Measurements from ENCODE around the gene GNPDA1.

The GNPDA1 gene

DNA sequence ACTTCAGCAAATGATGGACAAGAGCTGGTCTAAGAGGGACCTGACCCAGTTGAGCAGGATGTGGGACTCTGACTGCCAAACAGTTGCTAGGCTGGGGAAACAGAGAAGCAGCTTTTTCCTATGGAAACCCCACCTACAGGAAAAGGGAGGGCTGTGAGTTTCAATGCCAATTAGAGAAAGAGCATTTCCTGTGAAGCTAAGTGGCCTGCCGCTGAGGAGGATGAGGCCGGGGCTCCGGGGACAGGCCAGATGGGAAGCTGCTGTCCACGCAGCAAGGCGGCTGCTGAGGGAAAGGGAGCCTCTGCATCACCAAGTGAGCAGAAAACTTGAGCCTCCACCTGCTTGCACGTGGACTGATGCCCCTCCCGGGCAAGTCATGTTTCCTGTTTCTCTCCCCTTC, 54.7 kb downstream of the GNPDA1 start, which contains the start of gene PCDH12:
TSS of gene PCDH12 (minus strand) at position 90 of the 400 bp plus-strand sequence. CDS start 351 bp downstream, outside the sequence.
- DNase-seq (ENCODE audit: low read depth, low spot score) = no peak

- DNase-seq (ENCODE audit: low read depth, low spot score) = no peak
Observed at GRCh38 chr5:141957367-141957996, 55.3 kb downstream of the GNPDA1 start.

DNA sequence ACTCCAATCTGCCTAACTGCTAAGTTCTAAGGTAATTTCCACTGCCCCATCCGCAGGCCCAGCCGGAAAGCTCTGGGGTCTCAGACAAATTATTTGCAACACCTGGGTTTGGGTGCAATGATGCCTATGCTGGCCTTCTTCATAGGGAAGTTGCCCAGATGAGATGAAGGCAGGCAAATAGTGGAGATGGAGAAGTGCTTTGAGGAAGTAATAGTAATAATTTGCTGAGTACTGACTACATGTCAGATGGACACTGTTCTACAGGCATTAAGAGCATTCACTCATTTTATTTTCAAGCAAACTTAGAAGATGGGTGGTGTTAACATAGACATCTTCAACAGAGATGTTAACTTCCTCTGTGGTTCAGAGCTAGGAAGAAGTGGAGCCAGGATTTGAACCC, 58.6 kb downstream of the GNPDA1 start:
- DNase-seq (ENCODE audit: low read depth, low spot score) = no peak

DNA sequence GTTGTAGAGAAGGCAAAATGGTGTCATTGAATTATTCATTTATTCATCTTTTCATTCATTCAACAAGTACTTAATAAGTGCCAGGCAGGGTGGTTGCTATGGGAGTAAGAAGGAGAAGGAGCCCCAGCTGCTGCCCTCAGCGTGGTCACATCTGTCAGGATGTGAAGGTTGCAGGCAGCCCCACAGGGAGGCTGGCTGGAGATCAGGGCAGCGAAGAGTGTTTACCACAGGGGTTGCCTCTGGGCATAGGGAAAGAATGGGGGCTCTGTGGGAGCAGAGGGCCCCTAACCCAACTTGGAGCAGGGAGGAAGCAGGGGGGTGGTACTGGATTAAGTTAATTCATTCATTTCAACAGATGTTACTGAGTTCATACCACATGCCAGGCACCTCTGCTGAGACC, 60.8 kb downstream of the GNPDA1 start:
- DNase-seq (ENCODE audit: low read depth, low spot score) = no peak

DNA sequence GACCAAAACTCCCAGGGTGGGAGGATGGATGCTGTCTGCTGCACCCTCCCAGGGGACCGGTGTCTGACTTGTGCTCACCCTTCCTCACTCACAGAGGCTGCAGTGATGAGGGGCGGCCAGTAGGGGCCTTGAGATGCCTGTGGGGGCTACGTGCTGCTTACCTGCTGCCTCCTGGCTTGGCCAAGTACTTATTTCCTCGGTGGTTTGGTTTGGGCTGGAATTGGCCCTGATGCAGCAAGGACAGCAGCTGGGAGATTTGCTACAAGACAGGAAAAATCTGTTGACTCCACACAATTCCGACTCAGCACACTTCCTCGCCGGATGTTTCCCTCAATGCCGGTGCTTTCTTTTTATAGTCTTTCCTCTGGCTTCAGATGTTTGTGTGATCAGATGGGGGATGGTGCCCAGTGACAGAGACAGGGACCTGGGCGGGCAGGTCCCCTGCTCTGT, 61.5 kb downstream of the GNPDA1 start:
- DNase-seq (ENCODE audit: low read depth, low spot score) = no peak
